GM12873 (cell line): ENCODE results near the gene MYO5C.

Experiments used
- CTCF ChIP-seq: IDR thresholded peaks from 2 replicates; pipeline ENCODE4 v1.5.1; 2012; ENCODE audit warnings: low read depth, mild to moderate bottlenecking, moderate library complexity, low read length, control low read depth; ENCODE audit not compliant: insufficient read depth; ENCODE audit errors: missing control alignments

Gene MYO5C

GRCh38 chr15:52238149-52238548, 57.5 kb downstream of the MYO5C start:
- TF ChIP-seq CTCF, result no peak

- no peak for TF ChIP-seq CTCF
Observed at GRCh38 chr15:52236013-52236412, 59.6 kb downstream of the MYO5C start.

GRCh38 chr15:52234596-52235541, 60.7 kb downstream of the MYO5C start:
- TF ChIP-seq CTCF, result no peak

- TF ChIP-seq CTCF, result no peak
Observed at GRCh38 chr15:52233405-52233804, 62.2 kb downstream of the MYO5C start.

GRCh38 chr15:52232327-52232726, 63.3 kb downstream of the MYO5C start:
- TF ChIP-seq CTCF, result no peak

GRCh38 chr15:52230073-52230472, 65.5 kb downstream of the MYO5C start:
- TF ChIP-seq CTCF, result no peak

GRCh38 chr15:52228921-52229320, 66.7 kb downstream of the MYO5C start:
- no peak for TF ChIP-seq CTCF
